ENCODE results near the gene ZNF470.

DNA sequence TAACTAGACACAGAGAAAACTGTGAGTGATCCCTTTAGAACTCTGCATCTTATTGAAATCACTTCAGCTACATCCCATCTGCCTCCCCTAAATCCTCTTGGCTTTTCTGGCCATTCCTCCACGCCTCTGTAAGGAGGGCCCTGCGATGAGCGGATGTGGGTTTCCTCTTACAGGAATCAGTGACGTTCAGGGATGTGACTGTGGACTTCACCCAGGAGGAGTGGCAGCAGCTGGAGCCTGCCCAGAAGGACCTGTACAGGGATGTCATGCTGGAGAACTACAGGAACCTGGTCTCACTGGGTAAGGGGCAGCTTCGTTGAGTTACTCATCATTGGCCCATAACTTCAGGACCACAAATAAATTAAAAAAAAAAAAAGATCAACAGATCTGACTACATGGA is 46.4 kb downstream of the ZNF470 start:
- TF ChIP-seq, protein P1, sequence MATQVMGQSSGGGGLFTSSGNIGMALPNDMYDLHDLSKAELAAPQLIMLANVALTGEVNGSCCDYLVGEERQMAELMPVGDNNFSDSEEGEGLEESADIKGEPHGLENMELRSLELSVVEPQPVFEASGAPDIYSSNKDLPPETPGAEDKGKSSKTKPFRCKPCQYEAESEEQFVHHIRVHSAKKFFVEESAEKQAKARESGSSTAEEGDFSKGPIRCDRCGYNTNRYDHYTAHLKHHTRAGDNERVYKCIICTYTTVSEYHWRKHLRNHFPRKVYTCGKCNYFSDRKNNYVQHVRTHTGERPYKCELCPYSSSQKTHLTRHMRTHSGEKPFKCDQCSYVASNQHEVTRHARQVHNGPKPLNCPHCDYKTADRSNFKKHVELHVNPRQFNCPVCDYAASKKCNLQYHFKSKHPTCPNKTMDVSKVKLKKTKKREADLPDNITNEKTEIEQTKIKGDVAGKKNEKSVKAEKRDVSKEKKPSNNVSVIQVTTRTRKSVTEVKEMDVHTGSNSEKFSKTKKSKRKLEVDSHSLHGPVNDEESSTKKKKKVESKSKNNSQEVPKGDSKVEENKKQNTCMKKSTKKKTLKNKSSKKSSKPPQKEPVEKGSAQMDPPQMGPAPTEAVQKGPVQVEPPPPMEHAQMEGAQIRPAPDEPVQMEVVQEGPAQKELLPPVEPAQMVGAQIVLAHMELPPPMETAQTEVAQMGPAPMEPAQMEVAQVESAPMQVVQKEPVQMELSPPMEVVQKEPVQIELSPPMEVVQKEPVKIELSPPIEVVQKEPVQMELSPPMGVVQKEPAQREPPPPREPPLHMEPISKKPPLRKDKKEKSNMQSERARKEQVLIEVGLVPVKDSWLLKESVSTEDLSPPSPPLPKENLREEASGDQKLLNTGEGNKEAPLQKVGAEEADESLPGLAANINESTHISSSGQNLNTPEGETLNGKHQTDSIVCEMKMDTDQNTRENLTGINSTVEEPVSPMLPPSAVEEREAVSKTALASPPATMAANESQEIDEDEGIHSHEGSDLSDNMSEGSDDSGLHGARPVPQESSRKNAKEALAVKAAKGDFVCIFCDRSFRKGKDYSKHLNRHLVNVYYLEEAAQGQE (IDR thresholded peaks at IDR 0.05; ENCODE audit: insufficient read depth in 1 of 2, low read depth in 2 of 2, low read length in 2 of 2) = no peak
- TF ChIP-seq POLR2AphosphoS5 (IDR thresholded peaks at IDR 0.05; ENCODE audit: low read depth, low read length) = no peak
